NCI-H187 (cell line): Measurements from ENCODE around the gene PIGO.

ENCODE experiments used
- DNase-seq, 2 experiments: peaks; one replicate each; lab custom pipeline; 2025; lab: John Stamatoyannopoulos, UW

The PIGO gene

DNA sequence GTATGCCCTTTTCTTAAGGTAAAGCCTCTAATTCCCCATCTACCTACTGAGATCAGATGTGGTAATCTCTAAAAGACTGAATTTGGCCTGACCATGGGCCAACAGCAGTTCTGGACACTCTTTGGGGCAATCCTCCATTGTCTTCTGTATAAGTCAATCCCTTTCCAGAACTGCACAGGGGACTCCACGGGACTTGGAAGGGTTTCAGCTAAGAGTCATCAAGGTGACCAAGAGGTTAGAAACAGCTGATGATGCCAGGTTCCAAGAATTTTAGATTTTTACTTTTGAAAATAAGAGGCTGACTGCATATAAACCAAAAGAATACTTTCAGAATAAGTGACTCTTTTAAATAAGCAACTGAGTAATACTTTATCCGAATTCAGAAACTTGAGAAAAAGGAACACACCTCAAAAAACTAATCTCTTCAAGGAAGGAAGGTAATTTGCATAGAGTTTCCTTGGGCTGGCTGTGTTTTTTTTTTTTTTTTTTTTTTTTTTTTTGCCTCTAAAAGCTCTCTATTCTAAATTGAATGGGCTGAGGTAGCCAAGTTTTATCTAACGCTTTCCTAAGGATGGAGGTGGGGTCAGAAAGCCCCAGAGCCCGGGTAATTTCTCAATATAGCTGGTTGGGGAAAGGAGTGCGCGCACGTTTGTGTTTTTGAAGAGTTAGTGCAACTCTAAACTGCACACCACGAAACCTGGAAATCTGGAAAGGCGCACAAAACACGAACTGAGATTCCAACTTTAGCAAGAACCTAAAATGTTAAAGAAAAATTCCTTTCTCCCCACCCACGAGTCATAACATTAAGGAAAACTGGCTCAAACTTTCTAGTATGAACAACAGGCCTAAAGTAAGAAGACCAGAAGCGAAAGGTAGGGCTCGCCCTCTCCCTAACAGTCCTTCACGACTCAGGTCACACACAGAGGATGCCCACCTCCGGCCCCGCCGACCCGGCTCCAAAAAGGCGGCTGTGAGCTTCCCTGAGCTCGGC is 25.3 kb downstream of the PIGO start:
- DNase-seq: no peak

DNA sequence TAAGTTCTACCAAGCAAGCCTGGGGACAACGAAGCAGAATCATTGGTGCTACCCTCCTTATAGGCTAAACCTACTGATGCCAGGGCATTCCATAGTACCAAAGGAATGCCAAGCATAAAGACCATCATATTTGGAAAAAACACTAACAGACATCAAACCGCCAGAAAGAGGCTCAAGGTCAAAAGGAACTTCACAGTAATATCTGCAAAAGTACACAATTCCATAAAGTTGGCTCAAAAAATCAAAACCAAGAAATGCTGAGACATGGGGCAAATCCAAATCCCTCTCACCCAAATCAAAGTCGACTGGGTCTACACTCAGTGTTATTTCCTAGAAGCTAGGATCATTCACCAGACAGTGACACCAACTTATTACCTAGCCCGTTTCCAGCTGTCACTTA is 27.4 kb downstream of the PIGO start:
- DNase-seq: no peak

DNA sequence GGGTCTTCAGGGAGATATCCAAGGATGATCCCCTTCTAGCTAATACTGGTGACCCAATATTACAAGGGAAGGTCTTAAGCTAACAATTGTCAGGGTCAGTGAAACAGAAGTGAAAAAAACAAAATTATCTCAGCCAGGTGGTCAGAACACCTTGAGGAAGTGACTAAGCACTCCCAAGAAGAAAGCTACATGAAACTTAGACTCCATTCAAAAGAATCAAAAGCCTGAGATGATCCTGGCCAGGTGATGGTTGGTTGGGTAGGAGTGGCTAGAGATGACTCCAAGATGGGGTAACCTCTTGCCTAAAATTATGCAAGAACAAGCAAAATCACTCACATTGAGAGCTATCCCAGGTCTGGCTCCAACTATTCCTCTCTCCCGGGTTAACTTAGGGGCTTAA is 29.3 kb downstream of the PIGO start:
- no peak for DNase-seq

- DNase-seq: no peak
Measured at GRCh38 chr9:35060548-35061207, 35.7 kb downstream of the PIGO start.

DNA sequence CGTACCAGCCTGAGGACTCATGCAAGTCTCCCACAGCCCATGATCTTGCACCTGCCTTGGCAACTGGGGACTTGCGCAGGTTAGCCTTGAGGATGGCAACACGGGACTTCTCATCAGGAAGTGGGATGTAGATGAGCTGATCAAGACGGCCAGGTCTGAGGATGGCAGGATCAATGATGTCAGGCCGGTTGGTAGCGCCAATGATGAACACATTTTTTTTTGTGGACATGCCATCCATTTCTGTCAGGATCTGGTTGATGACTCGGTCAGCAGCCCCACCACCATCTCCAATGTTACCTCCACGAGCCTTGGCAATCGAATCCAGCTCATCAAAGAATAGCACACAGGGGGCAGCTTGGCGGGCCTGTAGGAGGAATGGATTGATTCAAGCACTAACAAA is 37.0 kb downstream of the PIGO start:
- DNase-seq: no peak

DNA sequence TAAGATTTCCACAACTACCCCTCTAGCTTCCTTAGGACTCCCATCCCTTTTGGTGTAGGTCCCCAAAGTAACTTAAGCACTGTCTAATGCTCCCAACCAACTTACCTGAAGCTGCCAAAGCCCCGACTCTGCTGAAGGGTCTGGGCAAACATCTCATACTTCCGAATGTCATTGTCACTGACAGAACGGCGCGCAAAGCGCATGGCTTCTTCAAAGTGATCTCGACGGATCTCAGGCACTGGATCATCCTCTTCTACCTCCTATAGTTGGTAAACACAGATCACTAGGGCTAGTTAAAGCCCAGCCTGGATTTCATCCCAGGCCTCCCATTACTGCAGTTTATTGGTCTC is 39.1 kb downstream of the PIGO start:
- DNase-seq: no peak

DNA sequence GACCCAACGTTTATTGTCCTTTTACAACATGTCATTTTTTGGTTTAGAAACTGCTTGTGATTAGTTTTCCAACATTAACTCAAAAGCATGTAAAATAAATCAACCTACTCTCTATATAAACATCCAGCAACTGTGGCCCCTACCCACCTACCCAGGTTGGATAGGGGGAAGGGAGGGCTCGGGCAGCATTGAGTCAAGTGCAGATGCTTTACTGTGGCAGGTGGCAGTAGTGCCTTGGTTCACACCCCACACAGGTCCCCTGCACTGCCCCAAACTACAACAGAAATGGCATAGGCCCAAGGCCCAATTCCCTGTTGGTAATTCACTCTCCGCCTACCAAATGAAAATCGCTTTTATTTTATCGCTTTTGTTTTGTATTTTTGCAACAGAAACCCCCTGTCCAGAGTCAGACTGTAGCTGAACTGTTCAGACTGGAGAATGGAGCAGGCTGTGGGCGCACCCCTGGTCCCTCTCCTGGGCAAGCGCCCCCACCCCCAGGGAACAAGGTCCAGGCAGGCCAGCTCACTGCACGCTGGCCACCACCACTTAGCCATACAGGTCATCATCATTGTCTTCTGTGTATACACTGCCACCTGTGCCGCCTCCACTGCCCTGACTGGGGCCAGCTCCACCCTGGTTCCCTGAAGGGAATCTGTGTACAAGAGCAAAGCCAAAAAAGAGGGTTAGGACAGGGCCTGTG is 39.7 kb downstream of the PIGO start:
- DNase-seq: no peak

- DNase-seq: no peak
Measured at GRCh38 chr9:35054871-35055644, 41.3 kb downstream of the PIGO start.

DNA sequence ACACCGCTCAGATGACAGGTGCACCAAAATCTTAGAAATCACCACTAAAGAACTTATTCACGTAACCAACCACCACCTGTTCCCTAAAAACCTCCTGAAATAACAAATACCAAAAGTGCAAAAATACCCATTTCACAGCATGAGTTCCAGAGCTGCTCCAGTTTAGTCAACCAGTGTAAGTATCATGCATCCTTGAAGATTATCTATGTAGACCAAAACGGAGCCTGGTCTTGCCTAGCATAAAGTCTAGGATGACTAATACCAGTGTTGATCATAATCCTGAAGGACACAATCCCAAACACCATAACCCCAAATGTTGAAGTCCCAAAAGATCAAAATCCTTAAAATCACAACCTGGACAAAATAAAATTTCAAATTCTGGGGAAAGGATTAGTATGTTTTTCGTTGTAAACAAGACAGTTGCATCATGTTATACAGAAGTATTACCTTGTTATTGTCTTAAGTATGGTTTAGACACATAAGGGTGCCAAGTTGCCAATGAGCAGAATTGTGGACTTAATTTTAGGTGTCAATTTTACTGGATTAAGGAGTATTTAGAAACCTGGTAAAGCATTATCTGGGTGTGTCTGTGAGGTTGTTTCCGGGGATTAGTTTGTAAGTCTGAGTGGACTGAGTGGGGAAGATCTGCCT is 42.1 kb downstream of the PIGO start:
- no peak for DNase-seq

GRCh38 chr9:35051069-35051967 is 45.1 kb downstream of the PIGO start:
- DNase-seq: no peak

- no peak for DNase-seq
Measured at GRCh38 chr9:35048511-35048910, 47.9 kb downstream of the PIGO start.

DNA sequence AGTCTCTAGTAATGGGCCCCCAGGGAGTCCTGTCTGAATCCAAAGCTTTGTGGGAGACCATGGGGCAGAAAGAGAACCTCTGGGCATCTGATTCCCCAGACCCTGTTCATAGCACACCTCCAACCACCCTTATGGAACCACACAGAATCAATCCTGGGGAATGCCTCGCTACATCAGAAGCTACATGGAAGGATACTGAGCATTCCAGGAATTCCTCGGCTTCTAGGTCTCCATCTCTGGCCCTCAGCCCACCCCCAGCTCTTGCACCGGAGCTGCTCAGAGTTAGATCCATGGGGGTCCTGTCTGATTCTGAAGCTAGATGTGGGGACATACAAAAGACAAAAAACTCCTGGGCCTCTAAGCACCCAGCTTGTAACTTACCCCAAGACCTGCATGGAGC is 52.3 kb downstream of the PIGO start:
- no peak for DNase-seq

DNA sequence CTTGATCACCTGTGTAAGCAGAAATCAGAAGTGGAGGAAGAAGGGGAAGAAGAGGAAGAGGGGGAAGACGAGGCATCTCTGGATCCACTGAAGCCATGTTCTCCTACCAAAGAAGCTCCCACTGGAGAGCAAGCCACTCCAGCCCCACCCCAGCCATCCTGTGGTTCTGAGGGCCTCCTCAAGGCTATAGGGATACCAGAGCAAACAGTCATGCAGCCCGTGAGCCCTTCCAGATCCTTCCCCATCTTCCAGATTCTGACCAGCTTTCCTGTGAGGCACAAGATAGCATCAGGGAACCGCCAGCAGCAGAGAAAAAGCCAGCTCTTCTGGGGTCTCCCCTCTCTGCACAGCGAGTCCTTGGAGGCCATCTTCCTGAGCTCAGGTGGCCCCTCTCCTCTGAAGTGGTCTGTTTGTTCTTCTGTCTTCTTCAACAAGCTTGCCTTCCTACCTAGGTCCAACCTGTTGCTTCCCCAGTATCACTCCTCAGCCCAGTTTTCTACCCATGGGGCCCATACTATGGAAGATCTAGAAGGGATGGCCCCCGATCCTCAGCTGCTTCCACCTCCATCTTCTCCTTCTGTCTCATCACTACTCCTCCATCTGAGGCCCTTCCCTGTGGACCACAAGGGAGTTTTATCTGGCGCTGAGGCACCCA is 53.4 kb downstream of the PIGO start:
- DNase-seq: no peak

DNA sequence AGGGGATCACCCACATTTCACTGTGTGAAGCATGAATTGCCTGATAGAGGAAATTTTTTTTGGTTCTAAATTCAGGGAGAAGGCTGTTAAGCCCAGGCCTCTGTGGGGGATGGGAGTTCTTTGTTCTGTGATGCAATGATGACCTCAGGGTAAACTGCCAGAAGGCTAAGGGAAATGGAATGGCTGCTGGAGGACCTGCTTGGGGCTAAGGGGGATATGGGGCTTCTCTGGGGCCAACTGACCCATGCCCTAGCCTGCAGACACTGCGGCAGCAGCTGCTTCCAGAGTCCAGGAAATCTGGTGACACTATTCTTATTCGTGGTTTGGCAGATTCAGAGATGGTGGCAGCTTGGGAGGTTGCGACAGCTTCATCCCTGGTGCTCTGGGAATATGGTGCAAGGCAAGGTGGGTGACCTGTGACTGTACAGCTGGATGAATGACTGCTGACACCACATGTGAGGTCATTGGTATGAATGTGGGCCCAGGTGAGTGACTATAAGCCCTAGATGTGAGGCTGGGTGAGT is 54.2 kb downstream of the PIGO start:
- DNase-seq: no peak
